Thyroid gland (tissue), 4 donors: ENCODE data around the gene RABGAP1. TPM values are rescaled to one million over a fixed set of nuclear protein-coding genes. Genes with fewer than 3 reads are reported as not detected.

Experiments
- DNase-seq, 2 donors: peaks; one replicate each; pipeline ENCODE4 v3.0.0-alpha.2; 2019
- H3K27ac ChIP-seq, 3 donors: fragments of 200-600 bp; sonication (generic); 1 replicate in 2 of 3; 2 replicates in 1 of 3; pipeline ENCODE4 v1.5.1; 2016 to 2019; ENCODE audit warnings: mild to moderate bottlenecking in 1 of 3, moderate library complexity in 1 of 3
- H3K27me3 ChIP-seq: fragments of 200-600 bp; sonication (generic); one replicate; pipeline ENCODE4 v1.5.1; 2019
- H3K36me3 ChIP-seq, 2 donors: fragments of 200-600 bp; sonication (generic); one replicate each; pipeline ENCODE4 v1.5.1; 2016 to 2019
- H3K4me1 ChIP-seq, 2 donors: fragments of 200-600 bp; sonication (generic); one replicate each; pipeline ENCODE4 v1.5.1; 2017 to 2019
- H3K4me3 ChIP-seq, 3 donors: fragments of 200-600 bp; sonication (generic); replicated peaks in 1 of 3; 1 replicate in 2 of 3; 2 replicates in 1 of 3; pipeline ENCODE4 v1.5.1; 2016; ENCODE audit warnings: mild to moderate bottlenecking in 1 of 3
- H3K9me3 ChIP-seq: fragments of 200-600 bp; sonication (generic); one replicate; pipeline ENCODE4 v1.5.1; 2017
- POLR2A ChIP-seq, 2 donors: fragments of 450-650 bp; IDR thresholded peaks; one replicate each; pipeline ENCODE4 v1.6.1; 2017; ENCODE audit warnings: antibody characterized with exemption in 2 of 2, mild to moderate bottlenecking in 2 of 2, moderate library complexity in 1 of 2
- WGBS, 2 donors: methylation state at CpG; one replicate each; pipeline ENCODE4 v1.1.5; 2017; 5-methylcytosine and 5-hydroxymethylcytosine counted together
- intact Hi-C: fragments of 100-400 bp; cut with DNase I; formaldehyde crosslinking; loops from one replicate; pipeline ENCODE4 v1.15.1; 2023
- total RNA-seq, 4 donors: library from RNA; depleted of rRNA; stranded (reverse); fragments of >200 nt; gene quantifications; one replicate each; pipeline ENCODE4 v1.2.3, GENCODE V29; 2016
- TF ChIP-seq, protein P1 (sequence below), 6 experiments: fragments of 200-600 bp in 3 of 6; fragments of 450-650 bp in 3 of 6; sonication (generic) in 3 of 6; IDR thresholded peaks; one replicate each; pipeline ENCODE4 v1.5.1; 2016 to 2019; ENCODE audit warnings: antibody characterized with exemption in 6 of 6, mild to moderate bottlenecking in 2 of 6, inconsistent platforms in 1 of 6, moderate library complexity in 1 of 6

RABGAP1 gene
- total RNA-seq, 4 donors from 2014 or later = 90.7 to 144 (median 127) TPM

DNA sequence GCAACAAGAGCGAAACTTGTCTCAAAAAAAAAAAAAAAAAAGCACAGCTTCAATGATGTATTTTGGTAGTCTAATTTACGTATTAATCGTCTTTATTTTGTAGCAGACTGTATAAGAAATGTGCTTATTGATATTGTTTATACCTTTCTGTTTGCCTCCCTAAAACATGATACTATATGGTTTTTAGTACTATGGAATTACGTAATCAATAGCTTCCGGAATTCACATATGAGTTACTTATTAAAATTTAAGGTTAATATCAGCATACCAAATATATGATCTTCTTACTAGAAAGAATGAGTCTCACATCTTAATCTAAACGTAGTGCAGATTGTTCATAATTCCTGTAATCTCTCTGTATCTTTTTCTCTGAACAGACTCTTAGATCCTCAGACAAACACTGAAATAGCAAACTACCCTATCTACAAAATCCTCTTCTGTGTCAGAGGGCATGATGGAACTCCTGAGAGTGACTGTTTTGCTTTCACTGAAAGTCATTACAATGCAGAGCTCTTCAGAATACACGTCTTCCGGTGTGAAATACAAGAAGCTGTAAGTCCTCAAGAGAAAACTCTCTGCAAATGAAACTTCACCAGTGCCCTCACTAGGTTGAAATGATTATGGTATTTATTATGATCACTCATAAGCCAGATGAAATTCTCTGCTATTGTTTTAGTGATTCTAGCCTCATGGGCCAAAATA lies 48.3 kb downstream of the RABGAP1 start:
- no peaks in the 10 kb centered on the region for H3K9me3 ChIP-seq
- no peaks in the 10 kb centered on the region for H3K27me3 ChIP-seq
- peaks cover 21% of the 10 kb centered on the region in 2 donors for H3K36me3 ChIP-seq
- TF ChIP-seq POLR2A (IDR thresholded peaks at IDR 0.05) = no peak
- TF ChIP-seq, protein P1, sequence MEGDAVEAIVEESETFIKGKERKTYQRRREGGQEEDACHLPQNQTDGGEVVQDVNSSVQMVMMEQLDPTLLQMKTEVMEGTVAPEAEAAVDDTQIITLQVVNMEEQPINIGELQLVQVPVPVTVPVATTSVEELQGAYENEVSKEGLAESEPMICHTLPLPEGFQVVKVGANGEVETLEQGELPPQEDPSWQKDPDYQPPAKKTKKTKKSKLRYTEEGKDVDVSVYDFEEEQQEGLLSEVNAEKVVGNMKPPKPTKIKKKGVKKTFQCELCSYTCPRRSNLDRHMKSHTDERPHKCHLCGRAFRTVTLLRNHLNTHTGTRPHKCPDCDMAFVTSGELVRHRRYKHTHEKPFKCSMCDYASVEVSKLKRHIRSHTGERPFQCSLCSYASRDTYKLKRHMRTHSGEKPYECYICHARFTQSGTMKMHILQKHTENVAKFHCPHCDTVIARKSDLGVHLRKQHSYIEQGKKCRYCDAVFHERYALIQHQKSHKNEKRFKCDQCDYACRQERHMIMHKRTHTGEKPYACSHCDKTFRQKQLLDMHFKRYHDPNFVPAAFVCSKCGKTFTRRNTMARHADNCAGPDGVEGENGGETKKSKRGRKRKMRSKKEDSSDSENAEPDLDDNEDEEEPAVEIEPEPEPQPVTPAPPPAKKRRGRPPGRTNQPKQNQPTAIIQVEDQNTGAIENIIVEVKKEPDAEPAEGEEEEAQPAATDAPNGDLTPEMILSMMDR (IDR thresholded peaks at IDR 0.05) = no peak
- H3K4me1 ChIP-seq = no peaks in the 10 kb centered on the region
- peak overlapping the region in 1 of 3 donors; percentile 39 for H3K27ac ChIP-seq
- WGBS, 2 donors = 75 to 79% methylated on average over 8 of the region's 8 CpGs
- intact Hi-C loops = loop anchor here (10.0 kb wide), 1 partner anchor 54 kb away; the partner anchor contains the start of gene ZBTB26
- no peak for DNase-seq
- no peak overlapping the region for H3K4me3 ChIP-seq

DNA sequence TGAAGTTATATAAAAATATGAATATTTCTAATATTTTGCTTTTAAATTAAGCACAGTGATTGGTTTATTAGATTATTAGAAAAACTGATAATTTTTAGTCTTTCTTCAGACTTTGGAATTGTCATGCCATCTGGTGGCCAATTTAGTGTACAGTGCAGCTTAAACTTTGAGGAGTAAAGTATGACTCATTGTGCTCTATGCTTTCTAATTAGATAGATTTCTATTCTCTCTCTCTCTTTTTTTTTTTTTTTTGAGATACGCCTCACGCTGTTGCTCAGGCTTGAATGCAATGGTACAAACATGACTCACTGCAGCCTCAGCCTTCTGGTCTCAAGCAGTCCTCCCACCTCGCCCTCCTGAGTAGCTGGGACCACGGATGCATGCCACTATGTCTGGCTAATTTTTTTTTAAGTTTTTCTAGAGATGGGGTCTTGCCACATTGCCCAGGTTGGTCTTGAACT lies 50.6 kb downstream of the RABGAP1 start:
- no peak for TF ChIP-seq POLR2A (IDR thresholded peaks at IDR 0.05)
- TF ChIP-seq, protein P1 (IDR thresholded peaks at IDR 0.05) = peak; percentile 42 to 74 (median 64)
- DNase-seq = peak; percentile 13 to 23
- Histone ChIP-seq H3K9me3 (no peaks in the 10 kb centered on the region), H3K4me3 (no peak overlapping the region), H3K36me3 (peaks cover 20 to 23% of the 10 kb centered on the region in 2 donors), H3K4me1 (no peaks in the 10 kb centered on the region), H3K27me3 (no peaks in the 10 kb centered on the region), H3K27ac (peak overlapping the region in 1 of 3 donors; percentile 9)
- WGBS, 2 donors = 47 to 62% methylated on average over 4 of the region's 4 CpGs
- intact Hi-C loops = no loop called here

DNA sequence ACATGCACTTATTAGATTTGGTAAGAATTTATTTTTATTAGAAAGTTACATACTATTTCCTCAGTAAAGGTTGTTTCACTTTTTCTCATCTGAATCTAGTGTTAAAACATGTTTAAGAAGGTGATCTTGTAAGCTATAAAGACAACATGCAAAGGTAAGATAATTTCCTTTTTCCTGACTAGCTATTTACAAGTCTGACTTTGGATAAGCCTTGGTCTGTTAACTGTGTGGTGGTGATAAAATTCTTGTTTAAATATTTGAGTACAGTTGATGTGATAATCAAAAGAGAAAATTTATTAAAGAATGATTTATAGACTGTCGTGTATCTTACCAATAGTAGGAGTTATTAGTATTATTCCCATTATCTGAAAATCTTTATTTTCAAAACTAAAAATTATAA lies 55.8 kb downstream of the RABGAP1 start:
- H3K4me1 ChIP-seq = no peaks in the 10 kb centered on the region
- intact Hi-C loops = no loop called here
- no peaks in the 10 kb centered on the region for H3K9me3 ChIP-seq
- no peak overlapping the region for H3K4me3 ChIP-seq
- H3K27me3 ChIP-seq = no peaks in the 10 kb centered on the region
- no peak for TF ChIP-seq POLR2A (IDR thresholded peaks at IDR 0.05)
- TF ChIP-seq, protein P1 (IDR thresholded peaks at IDR 0.05) = no peak
- H3K27ac ChIP-seq = no peak overlapping the region
- H3K36me3 ChIP-seq = peaks cover 8 to 21% of the 10 kb centered on the region in 2 donors
- WGBS, 2 donors = 94 to 100% methylated on average over 1 of the region's 1 CpG
- no peak for DNase-seq

DNA sequence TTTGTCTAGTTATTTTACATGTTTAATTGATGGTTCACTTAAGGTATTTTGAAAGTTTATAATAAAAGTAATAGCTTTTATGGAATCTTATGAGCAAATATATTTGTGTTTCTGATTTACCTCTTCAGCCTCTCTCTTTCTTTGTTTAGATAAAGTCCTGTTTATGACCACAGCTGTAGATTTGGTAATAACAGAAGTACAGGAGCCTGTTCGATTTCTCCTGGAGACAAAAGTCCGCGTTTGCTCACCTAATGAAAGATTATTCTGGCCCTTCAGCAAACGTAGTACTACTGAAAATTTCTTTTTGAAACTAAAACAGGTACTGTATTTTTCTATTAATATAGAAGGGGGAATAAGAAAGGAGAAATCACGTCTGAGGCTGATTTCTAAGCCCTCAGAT lies 57.6 kb downstream of the RABGAP1 start:
- H3K9me3 ChIP-seq = no peaks in the 10 kb centered on the region
- peaks cover 8 to 21% of the 10 kb centered on the region in 2 donors for H3K36me3 ChIP-seq
- TF ChIP-seq, protein P1 (IDR thresholded peaks at IDR 0.05) = no peak
- no peak for TF ChIP-seq POLR2A (IDR thresholded peaks at IDR 0.05)
- no peaks in the 10 kb centered on the region for H3K27me3 ChIP-seq
- no peak overlapping the region for H3K27ac ChIP-seq
- H3K4me1 ChIP-seq = peaks cover 9 to 11% of the 10 kb centered on the region in 2 donors
- no peak for DNase-seq
- no peak overlapping the region for H3K4me3 ChIP-seq
- 93 to 95% methylated on average over 5 of the region's 5 CpGs for WGBS, 2 donors
- intact Hi-C loops = no loop called here

DNA sequence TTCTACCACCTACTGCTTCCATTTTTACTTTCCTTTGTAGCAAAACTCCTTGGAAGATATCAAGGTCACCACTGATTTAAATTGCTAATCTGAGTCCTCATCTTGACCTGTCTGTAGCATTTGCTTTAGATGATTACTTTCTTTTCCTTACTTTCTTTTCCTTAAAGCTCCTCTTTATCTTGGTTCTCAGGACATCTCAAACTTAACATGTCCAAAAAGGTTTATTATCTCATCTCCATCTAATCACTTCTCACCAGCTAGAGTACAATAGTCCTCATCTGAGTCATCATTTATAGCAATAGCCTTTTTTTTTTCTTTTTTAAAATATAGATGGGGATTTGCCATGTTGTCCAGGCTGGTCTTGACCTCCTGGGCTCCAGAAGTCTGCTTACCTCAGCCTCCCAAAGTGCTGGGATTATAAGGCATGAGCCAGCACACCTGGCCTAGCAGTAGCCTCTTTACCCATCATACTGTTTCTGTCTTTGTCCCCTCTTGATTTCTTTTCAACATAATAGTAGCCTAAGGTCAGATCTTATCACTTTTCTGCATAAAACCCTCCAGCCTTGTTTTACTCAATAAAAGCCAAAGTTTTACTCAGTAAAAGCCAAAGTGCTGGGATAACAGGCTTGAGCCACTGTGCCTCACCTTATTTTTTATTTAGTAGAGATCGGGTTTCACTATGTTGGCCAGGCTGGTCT lies 59.7 kb downstream of the RABGAP1 start:
- WGBS, 2 donors = 97 to 100% methylated on average over 1 of the region's 1 CpG
- Histone ChIP-seq H3K27me3 (no peaks in the 10 kb centered on the region), H3K27ac (no peak overlapping the region), H3K4me3 (no peak overlapping the region), H3K9me3 (no peaks in the 10 kb centered on the region), H3K36me3 (peaks cover 8 to 21% of the 10 kb centered on the region in 2 donors), H3K4me1 (peaks cover 17 to 20% of the 10 kb centered on the region in 2 donors)
- TF ChIP-seq, protein P1 (IDR thresholded peaks at IDR 0.05) = no peak
- TF ChIP-seq POLR2A (IDR thresholded peaks at IDR 0.05) = no peak
- DNase-seq = no peak
- intact Hi-C loops = no loop called here
